T-helper 1 cell (primary cell): Measurements from ENCODE around the gene STRIP1.

Source experiments
- DNase-seq, 5 donors: peaks; one replicate each; pipeline ENCODE4 v3.0.0-alpha.2; 2012 to 2020

STRIP1 gene

DNA sequence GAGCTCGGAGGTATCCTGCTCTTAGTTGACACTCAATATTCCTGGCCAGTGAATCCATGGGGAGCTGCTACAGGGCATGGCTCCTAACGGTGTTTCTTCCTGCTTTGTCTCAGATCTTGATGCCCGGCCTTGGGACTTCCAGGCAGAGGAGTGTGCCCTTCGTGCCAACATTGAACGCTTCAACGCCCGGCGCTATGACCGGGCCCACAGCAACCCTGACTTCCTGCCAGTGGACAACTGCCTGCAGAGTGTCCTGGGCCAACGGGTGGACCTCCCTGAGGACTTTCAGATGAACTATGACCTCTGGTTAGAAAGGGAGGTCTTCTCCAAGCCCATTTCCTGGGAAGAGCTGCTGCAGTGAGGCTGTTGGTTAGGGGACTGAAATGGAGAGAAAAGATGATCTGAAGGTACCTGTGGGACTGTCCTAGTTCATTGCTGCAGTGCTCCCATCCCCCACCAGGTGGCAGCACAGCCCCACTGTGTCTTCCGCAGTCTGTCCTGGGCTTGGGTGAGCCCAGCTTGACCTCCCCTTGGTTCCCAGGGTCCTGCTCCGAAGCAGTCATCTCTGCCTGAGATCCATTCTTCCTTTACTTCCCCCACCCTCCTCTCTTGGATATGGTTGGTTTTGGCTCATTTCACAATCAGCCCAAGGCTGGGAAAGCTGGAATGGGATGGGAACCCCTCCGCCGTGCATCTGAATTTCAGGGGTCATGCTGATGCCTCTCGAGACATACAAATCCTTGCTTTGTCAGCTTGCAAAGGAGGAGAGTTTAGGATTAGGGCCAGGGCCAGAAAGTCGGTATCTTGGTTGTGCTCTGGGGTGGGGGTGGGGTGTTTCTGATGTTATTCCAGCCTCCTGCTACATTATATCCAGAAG is 19.4 kb downstream of the STRIP1 start:
- DNase-seq, result peak in 4 of 5 donors; percentile 44 to 62 (median 48)

- DNase-seq, result no peak
These were observed 21.3 kb downstream of the STRIP1 start for GRCh38 chr1:110055493-110056284.

DNA sequence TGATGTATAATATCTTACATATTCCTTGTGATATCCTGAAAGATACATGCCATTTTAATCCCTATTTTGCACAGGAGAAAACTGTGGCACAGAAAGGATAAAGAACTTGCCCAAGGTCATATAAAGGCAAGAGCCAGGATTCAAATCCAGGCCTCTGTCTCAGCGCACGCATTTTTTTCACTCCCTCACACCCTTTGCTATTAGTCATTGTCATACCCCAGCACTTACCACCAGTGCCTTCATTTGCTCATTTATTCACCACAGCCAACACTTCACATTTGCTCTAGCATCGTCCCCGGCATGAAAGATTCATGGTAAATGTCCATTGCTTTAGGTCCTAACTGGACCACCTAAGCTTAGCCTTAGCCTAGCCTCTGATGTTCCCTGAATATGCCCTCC is 21.9 kb downstream of the STRIP1 start:
- DNase-seq, result no peak

GRCh38 chr1:110056776-110057175 is 22.4 kb downstream of the STRIP1 start:
- no peak for DNase-seq

DNA sequence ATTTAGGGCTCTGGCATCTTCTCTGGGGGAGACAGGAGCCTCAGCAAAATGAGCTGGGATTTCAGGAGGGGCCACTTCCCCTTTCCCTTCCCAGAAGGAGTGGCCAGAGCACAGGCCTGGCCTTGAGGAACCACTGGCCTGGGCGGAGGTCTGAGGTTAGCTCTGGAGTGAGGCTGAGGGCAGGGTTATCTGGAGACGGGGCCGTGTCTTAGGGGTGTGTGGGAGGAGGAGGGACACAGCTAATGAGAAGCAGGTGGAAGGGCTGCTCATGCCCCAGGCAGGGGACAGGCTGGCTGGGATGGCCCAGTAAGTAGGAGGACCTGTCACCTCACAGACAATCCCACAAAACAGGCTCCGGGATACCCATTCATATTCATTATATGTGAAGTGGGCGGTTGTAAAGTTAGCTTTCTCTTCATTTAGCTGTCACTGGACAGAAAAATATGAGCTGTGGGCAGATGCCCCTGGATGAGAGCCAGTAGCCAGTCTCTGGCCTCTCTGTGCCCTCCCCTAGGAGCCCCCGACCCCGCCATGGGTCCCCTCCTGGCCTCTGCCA is 23.6 kb downstream of the STRIP1 start:
- no peak for DNase-seq

DNA sequence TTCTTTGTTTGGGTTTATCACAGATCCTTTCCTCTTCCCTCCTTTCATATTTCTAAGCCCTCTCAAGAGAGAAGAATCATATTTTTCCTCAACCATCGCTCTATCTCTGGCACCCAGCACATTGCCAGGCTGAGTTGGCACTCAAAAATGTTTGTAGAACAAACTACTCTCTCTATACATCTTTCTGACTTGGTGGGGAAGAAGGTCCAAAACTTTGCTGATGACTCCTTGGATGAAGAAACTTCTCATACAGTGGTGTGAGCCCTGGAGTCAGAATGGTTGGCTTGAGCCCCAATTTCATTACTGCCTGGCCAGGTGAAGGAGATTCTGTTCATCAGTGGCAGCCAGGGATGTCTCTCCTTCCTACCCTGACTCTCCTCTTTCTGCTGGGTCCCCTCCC is 24.2 kb downstream of the STRIP1 start:
- DNase-seq, result no peak

DNA sequence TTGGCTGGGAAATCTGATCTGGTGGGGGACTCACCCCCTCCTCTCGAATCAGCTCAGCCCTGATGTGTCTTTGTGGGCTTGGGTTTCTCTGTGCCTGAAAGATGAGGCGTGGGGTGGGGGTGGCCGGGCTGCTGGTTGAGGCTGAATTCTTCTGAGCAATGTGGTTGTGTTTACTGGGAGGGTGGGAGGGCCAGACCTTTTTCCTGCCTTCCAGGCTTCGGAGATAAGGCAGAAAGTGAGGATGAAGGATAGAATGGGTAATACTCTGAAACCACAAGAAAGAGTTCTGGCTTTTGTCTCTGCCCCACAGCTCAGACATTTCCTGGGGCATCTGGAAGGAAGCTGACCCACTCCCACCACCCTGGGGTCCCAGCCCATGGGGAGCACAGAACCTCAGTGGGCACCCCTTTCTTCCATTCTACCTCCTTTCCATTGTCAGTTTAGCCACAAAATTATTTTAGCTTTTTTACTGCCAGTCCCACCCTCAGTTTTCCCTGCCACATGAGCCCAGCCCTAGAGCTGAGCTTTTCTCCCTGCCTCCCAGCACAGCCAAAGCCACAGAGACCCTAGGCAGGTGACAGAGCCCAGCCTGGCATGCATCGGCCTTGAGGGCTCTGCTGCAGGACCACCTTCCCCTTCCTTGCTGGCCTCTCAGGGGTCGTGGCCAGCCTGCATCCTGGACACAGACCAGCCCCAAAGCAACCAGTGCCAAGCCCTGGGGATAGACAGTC is 24.9 kb downstream of the STRIP1 start:
- no peak for DNase-seq

GRCh38 chr1:110060034-110060661 is 25.7 kb downstream of the STRIP1 start:
- peak; percentile 47 to 67 (median 59) for DNase-seq

- DNase-seq, result no peak
These were observed 26.2 kb downstream of the STRIP1 start for GRCh38 chr1:110060662-110061060.

GRCh38 chr1:110061341-110061740 is 26.9 kb downstream of the STRIP1 start:
- DNase-seq, result no peak

GRCh38 chr1:110062612-110063011 is 28.2 kb downstream of the STRIP1 start:
- no peak for DNase-seq

- no peak for DNase-seq
These were observed 29.4 kb downstream of the STRIP1 start for GRCh38 chr1:110063781-110064180.

DNA sequence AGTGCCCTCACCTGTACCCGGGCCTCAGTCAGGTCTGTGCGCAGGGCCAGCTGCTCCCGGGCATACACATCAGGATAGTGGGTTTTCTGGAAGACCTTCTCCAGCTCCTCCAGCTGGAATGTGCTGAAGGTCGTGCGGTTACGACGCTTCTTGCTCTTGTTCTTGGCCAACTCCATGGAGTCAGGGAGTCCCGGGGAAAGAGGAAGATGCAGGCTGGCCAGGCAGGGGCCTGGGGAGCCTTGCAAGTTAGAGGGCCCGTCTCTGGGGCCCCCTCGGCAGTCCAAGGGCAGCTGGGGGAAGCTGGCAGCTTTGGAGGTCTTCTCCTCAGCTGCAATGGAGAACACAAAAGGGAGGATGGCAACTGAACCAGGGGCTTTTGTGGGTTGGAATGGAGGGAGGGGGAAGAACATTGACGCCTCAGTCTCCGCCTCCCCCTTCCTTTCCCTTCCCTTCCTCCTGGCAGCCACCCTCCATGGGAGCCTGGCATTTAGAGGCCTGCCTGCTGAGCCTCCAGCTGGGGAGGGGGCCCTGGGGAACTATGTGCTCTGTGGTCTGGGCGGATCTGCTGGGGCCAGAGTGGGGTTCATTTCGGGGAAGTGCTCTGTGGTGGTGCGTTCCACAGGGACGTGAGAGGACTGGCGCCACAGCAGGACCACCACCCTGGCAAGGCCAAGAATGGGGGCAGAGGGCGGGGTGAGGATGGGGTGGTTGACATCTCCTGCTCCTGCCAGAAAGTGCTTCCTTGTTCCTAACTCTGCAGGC is 30.3 kb downstream of the STRIP1 start:
- DNase-seq, result no peak

DNA sequence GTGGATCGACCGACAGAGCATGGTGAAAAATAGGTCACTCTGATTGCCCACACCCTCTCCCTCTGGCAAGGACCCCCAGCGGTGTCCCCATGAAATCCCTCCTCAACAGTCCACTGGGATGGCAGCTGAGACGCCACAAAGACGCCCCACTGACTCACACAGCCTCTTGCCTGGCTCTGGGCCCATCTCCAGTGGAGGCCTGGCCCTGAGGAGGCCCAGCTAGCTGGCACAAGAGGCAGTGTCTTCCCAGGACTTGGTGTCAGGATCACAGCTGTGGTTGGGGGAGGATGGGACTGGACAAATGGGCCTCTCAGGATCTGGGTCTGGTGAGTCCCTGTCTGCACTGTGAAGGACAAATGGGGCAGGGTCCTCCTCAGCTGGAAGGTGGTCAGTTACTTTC is 31.4 kb downstream of the STRIP1 start:
- no peak for DNase-seq

DNA sequence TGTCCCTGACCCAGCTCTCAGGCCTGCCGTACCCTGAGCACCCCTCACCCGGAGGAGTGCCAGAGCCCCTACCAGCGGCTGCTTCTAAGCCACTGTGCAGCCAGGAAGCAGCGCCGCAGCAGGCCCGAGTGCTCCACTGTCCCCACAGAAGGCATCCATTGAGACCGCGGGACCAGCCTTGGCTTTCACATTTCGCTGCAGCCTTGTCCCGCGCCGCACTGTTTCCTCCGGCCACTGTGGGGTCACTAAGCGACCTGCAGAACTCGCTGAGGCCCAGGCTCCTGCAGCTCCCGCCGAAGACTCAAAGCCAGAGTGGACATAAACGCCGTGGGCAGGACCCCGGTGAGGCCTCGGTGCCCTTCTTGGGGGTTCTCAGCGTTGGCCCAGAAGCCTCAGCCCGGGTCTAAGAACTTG is 33.1 kb downstream of the STRIP1 start:
- no peak for DNase-seq

GRCh38 chr1:110067893-110068645 is 33.6 kb downstream of the STRIP1 start:
- DNase-seq, result no peak

- peak in 2 of 5 donors; percentile 12 to 19 for DNase-seq
These were observed 34.4 kb downstream of the STRIP1 start for GRCh38 chr1:110068646-110069403.

GRCh38 chr1:110069404-110070281 is 35.2 kb downstream of the STRIP1 start:
- DNase-seq, result no peak

DNA sequence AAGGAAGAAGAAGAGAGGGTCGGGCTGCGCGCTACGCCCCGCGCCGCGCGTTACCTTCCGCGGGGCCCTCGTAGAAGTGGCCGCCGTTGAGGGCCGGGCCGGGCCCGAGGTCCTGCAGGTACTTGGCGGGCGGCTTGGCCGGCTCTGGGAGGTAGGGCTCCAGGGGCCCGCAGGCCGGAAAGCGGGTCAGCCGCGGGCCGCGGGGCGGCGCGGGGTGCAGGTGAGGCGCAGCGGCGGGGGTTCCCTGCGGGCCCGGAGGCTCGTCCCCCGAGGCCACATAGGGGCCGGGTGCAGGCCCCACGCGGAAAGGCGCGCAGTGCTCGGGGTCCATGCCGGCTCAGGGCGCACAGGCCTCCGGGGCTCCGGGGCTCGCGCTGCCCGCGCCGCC is 35.9 kb downstream of the STRIP1 start:
- DNase-seq, result no peak
